HG03520 (cell line): ENCODE data around the gene COA7.

Experiments used
- ATAC-seq: cut with Tn5 transposase; IDR thresholded peaks from one replicate; pipeline ENCODE4 v1.9.1; 2021; ENCODE audit warnings: mild to moderate bottlenecking, moderate library complexity; ENCODE audit not compliant: unreplicated experiment

Gene COA7

GRCh38 chr1:52673513-52673912 lies 24.6 kb downstream of the COA7 start:
- ATAC-seq, result no peak

- no peak for ATAC-seq
Observed at GRCh38 chr1:52672946-52673345, 25.2 kb downstream of the COA7 start.

GRCh38 chr1:52670604-52671003 lies 27.5 kb downstream of the COA7 start:
- no peak for ATAC-seq

- ATAC-seq, result no peak
Observed at GRCh38 chr1:52669696-52670095, 28.5 kb downstream of the COA7 start.

GRCh38 chr1:52668711-52669110 lies 29.4 kb downstream of the COA7 start:
- ATAC-seq, result no peak

GRCh38 chr1:52667984-52668383 lies 30.2 kb downstream of the COA7 start:
- no peak for ATAC-seq

- no peak for ATAC-seq
Observed at GRCh38 chr1:52667290-52667689, 30.9 kb downstream of the COA7 start.

GRCh38 chr1:52665006-52665941 lies 32.9 kb downstream of the COA7 start:
- ATAC-seq, result no peak

GRCh38 chr1:52663716-52664115 lies 34.4 kb downstream of the COA7 start:
- ATAC-seq, result no peak

GRCh38 chr1:52662645-52663313 lies 35.4 kb downstream of the COA7 start:
- ATAC-seq, result no peak

GRCh38 chr1:52660807-52661206 lies 37.3 kb downstream of the COA7 start:
- no peak for ATAC-seq

GRCh38 chr1:52659851-52660596 lies 38.1 kb downstream of the COA7 start:
- ATAC-seq, result no peak

- peak; percentile 43 for ATAC-seq
Observed at GRCh38 chr1:52659356-52659755, 38.8 kb downstream of the COA7 start.

GRCh38 chr1:52658795-52659194 lies 39.4 kb downstream of the COA7 start:
- ATAC-seq, result no peak

GRCh38 chr1:52657702-52658101 lies 40.4 kb downstream of the COA7 start:
- no peak for ATAC-seq

- ATAC-seq, result no peak
Observed at GRCh38 chr1:52654063-52654462, 44.1 kb downstream of the COA7 start.

- no peak for ATAC-seq
Observed at GRCh38 chr1:52653207-52653849, 44.8 kb downstream of the COA7 start.

- ATAC-seq, result no peak
Observed at GRCh38 chr1:52651904-52652303, 46.2 kb downstream of the COA7 start.

- ATAC-seq, result no peak
Observed at GRCh38 chr1:52645261-52645660, 52.9 kb downstream of the COA7 start.

- no peak for ATAC-seq
Observed at GRCh38 chr1:52641307-52641706, 56.8 kb downstream of the COA7 start.

GRCh38 chr1:52640697-52641096 lies 57.5 kb downstream of the COA7 start:
- no peak for ATAC-seq
